ENCODE data around the gene ABCC8. TPM values are rescaled to one million over a fixed set of nuclear protein-coding genes. Genes with fewer than 3 reads are reported as not detected.

The ABCC8 gene
- polyA plus RNA-seq, 3 donors: not detected

- H3K27ac ChIP-seq (ENCODE audit: low read depth in 1 of 2, low read length in 2 of 2): no peak overlapping the region
- no peak overlapping the region for H3K4me3 Mint-ChIP-seq
- no peaks in the 10 kb centered on the region for H3K36me3 Mint-ChIP-seq
- H3K4me2 ChIP-seq (replicated peaks; ENCODE audit: extremely low read depth, low read length, poor library complexity, severe bottlenecking): no peak overlapping the region
- H4K20me1 ChIP-seq (ENCODE audit: insufficient read depth, low read length): no peaks in the 10 kb centered on the region
- H3K27ac Mint-ChIP-seq: no peak overlapping the region
- no peak overlapping the region for H3K9ac ChIP-seq (ENCODE audit: insufficient read depth, low read length, poor library complexity, severe bottlenecking)
- no peaks in the 10 kb centered on the region for H3K27me3 ChIP-seq (ENCODE audit: control insufficient read depth in 2 of 2, insufficient read depth in 2 of 2, low read length in 2 of 2)
- H2AFZ ChIP-seq (ENCODE audit: insufficient read depth, low read depth, low read length, poor library complexity, severe bottlenecking): no peak overlapping the region
- H3K36me3 ChIP-seq (replicated peaks in 1 of 2; ENCODE audit: control insufficient read depth in 1 of 2, insufficient read depth in 2 of 2, low read length in 2 of 2): no peaks in the 10 kb centered on the region
- H3K4me3 ChIP-seq (replicated peaks in 1 of 3; ENCODE audit: low read depth in 2 of 3, low read length in 3 of 3): no peak overlapping the region
- 96% methylated on average over 4 of the region's 10 CpGs for WGBS (ENCODE audit: insufficient coverage)
- H3K9me3 ChIP-seq (replicated peaks in 1 of 2; ENCODE audit: control insufficient read depth in 1 of 2, insufficient read depth in 1 of 2, low read length in 2 of 2): no peaks in the 10 kb centered on the region
- no peak for TF ChIP-seq CTCF (IDR thresholded peaks at IDR 0.05)
- peaks cover 0 to 2% (median 0%) of the 10 kb centered on the region in 7 donors for H3K9me3 Mint-ChIP-seq
- H3K27me3 Mint-ChIP-seq (ENCODE audit: low read depth in 3 of 3): peaks cover 3 to 9% (median 3%) of the 10 kb centered on the region in 3 donors
- no peaks in the 10 kb centered on the region for H3K4me1 ChIP-seq (ENCODE audit: control insufficient read depth in 1 of 2, insufficient read depth in 2 of 2, low read length in 2 of 2)
- no peaks in the 10 kb centered on the region for H3K79me2 ChIP-seq (ENCODE audit: insufficient read depth, low read length)
- DNase-seq: no peak
- H3K4me1 Mint-ChIP-seq: no peaks in the 10 kb centered on the region
- intact Hi-C loops (cut with micrococcal nuclease): no loop called here
Observed at GRCh38 chr11:17517186-17517585, 40.5 kb upstream of the ABCC8 start.

GRCh38 chr11:17516551-17517150 is 40.0 kb upstream of the ABCC8 start:
- no peaks in the 10 kb centered on the region for H4K20me1 ChIP-seq (ENCODE audit: insufficient read depth, low read length)
- no peak for TF ChIP-seq CTCF (IDR thresholded peaks at IDR 0.05)
- Mint-ChIP-seq H3K27me3 (ENCODE audit: low read depth in 3 of 3) (peaks cover 3 to 9% (median 3%) of the 10 kb centered on the region in 3 donors), H3K27ac (no peak overlapping the region), H3K36me3 (no peaks in the 10 kb centered on the region), H3K4me3 (no peak overlapping the region), H3K9me3 (peaks cover 0 to 2% (median 0%) of the 10 kb centered on the region in 7 donors), H3K4me1 (no peaks in the 10 kb centered on the region)
- H3K36me3 ChIP-seq (replicated peaks in 1 of 2; ENCODE audit: control insufficient read depth in 1 of 2, insufficient read depth in 2 of 2, low read length in 2 of 2): no peaks in the 10 kb centered on the region
- H3K27ac ChIP-seq (ENCODE audit: low read depth in 1 of 2, low read length in 2 of 2): no peak overlapping the region
- no peak overlapping the region for H2AFZ ChIP-seq (ENCODE audit: insufficient read depth, low read depth, low read length, poor library complexity, severe bottlenecking)
- intact Hi-C loops (cut with micrococcal nuclease): no loop called here
- no peaks in the 10 kb centered on the region for H3K9me3 ChIP-seq (replicated peaks in 1 of 2; ENCODE audit: control insufficient read depth in 1 of 2, insufficient read depth in 1 of 2, low read length in 2 of 2)
- no peaks in the 10 kb centered on the region for H3K27me3 ChIP-seq (ENCODE audit: control insufficient read depth in 2 of 2, insufficient read depth in 2 of 2, low read length in 2 of 2)
- DNase-seq: no peak
- no peak overlapping the region for H3K9ac ChIP-seq (ENCODE audit: insufficient read depth, low read length, poor library complexity, severe bottlenecking)
- no peaks in the 10 kb centered on the region for H3K4me1 ChIP-seq (ENCODE audit: control insufficient read depth in 1 of 2, insufficient read depth in 2 of 2, low read length in 2 of 2)
- 95% methylated on average over 5 of the region's 7 CpGs for WGBS (ENCODE audit: insufficient coverage)
- no peaks in the 10 kb centered on the region for H3K79me2 ChIP-seq (ENCODE audit: insufficient read depth, low read length)
- H3K4me3 ChIP-seq (replicated peaks in 1 of 3; ENCODE audit: low read depth in 2 of 3, low read length in 3 of 3): no peak overlapping the region
- no peak overlapping the region for H3K4me2 ChIP-seq (replicated peaks; ENCODE audit: extremely low read depth, low read length, poor library complexity, severe bottlenecking)

Measured in CD14-positive monocyte (primary cell).